ENCODE data around the gene WDR54.

WDR54 gene

GRCh38 chr2:74407682-74408081 is 13.8 kb upstream of the WDR54 start:
- Histone ChIP-seq H3K4me1 (ENCODE audit: insufficient read depth, low read length) (no peaks in the 10 kb centered on the region), H3K9me3 (ENCODE audit: insufficient read depth, low read depth, low read length) (no peaks in the 10 kb centered on the region), H3K36me3 (ENCODE audit: insufficient read depth, low read depth, low read length) (no peaks in the 10 kb centered on the region), H3K27me3 (ENCODE audit: insufficient read depth, low read length) (peaks cover 17% of the 10 kb centered on the region), H3K9ac (ENCODE audit: low read depth, low read length) (no peak overlapping the region), H3K27ac (ENCODE audit: low read length) (no peak overlapping the region), H3K4me3 (ENCODE audit: low read length) (no peak overlapping the region)

- no peak overlapping the region for H3K27ac ChIP-seq (ENCODE audit: low read length)
These were observed 8.4 kb upstream of the WDR54 start for GRCh38 chr2:74413001-74413698.

GRCh38 chr2:74414441-74414840 is 7.1 kb upstream of the WDR54 start:
- no peak overlapping the region for H3K27ac ChIP-seq (ENCODE audit: low read length)
- H3K36me3 ChIP-seq (ENCODE audit: insufficient read depth, low read depth, low read length): no peaks in the 10 kb centered on the region
- H3K27me3 ChIP-seq (ENCODE audit: insufficient read depth, low read length): no peaks in the 10 kb centered on the region
- H3K4me1 ChIP-seq (ENCODE audit: insufficient read depth, low read length): no peaks in the 10 kb centered on the region
- no peak overlapping the region for H3K4me3 ChIP-seq (ENCODE audit: low read length)
- no peak overlapping the region for H3K9ac ChIP-seq (ENCODE audit: low read depth, low read length)
- no peaks in the 10 kb centered on the region for H3K9me3 ChIP-seq (ENCODE audit: insufficient read depth, low read depth, low read length)

More at GRCh38 chr2:74413001-74413698, 8.4 kb upstream of the WDR54 start:
- Histone ChIP-seq H3K4me3 (ENCODE audit: low read length) (no peak overlapping the region), H3K27me3 (ENCODE audit: insufficient read depth, low read length) (peaks cover 9% of the 10 kb centered on the region), H3K9me3 (ENCODE audit: insufficient read depth, low read depth, low read length) (no peaks in the 10 kb centered on the region), H3K9ac (ENCODE audit: low read depth, low read length) (no peak overlapping the region), H3K4me1 (ENCODE audit: insufficient read depth, low read length) (no peaks in the 10 kb centered on the region), H3K36me3 (ENCODE audit: insufficient read depth, low read depth, low read length) (no peaks in the 10 kb centered on the region)

- Histone ChIP-seq H3K4me3 (ENCODE audit: low read length) (no peak overlapping the region), H3K9me3 (ENCODE audit: insufficient read depth, low read depth, low read length) (no peaks in the 10 kb centered on the region), H3K36me3 (ENCODE audit: insufficient read depth, low read depth, low read length) (no peaks in the 10 kb centered on the region), H3K27me3 (ENCODE audit: insufficient read depth, low read length) (peaks cover 4% of the 10 kb centered on the region), H3K4me1 (ENCODE audit: insufficient read depth, low read length) (no peaks in the 10 kb centered on the region), H3K9ac (ENCODE audit: low read depth, low read length) (no peak overlapping the region), H3K27ac (ENCODE audit: low read length) (no peak overlapping the region)
These were observed 6.4 kb upstream of the WDR54 start for GRCh38 chr2:74414881-74415761.

- no peaks in the 10 kb centered on the region for H3K4me1 ChIP-seq (ENCODE audit: insufficient read depth, low read length)
- peaks cover 11% of the 10 kb centered on the region for H3K27me3 ChIP-seq (ENCODE audit: insufficient read depth, low read length)
- no peaks in the 10 kb centered on the region for H3K9me3 ChIP-seq (ENCODE audit: insufficient read depth, low read depth, low read length)
- no peak overlapping the region for H3K27ac ChIP-seq (ENCODE audit: low read length)
- no peaks in the 10 kb centered on the region for H3K36me3 ChIP-seq (ENCODE audit: insufficient read depth, low read depth, low read length)
- H3K9ac ChIP-seq (ENCODE audit: low read depth, low read length): no peak overlapping the region
- no peak overlapping the region for H3K4me3 ChIP-seq (ENCODE audit: low read length)
These were observed 5.7 kb upstream of the WDR54 start for GRCh38 chr2:74415762-74416395.

- Histone ChIP-seq H3K4me1 (ENCODE audit: insufficient read depth, low read length) (no peaks in the 10 kb centered on the region), H3K9ac (ENCODE audit: low read depth, low read length) (no peak overlapping the region), H3K36me3 (ENCODE audit: insufficient read depth, low read depth, low read length) (no peaks in the 10 kb centered on the region), H3K27ac (ENCODE audit: low read length) (no peak overlapping the region), H3K9me3 (ENCODE audit: insufficient read depth, low read depth, low read length) (no peaks in the 10 kb centered on the region), H3K27me3 (ENCODE audit: insufficient read depth, low read length) (peaks cover 14% of the 10 kb centered on the region), H3K4me3 (ENCODE audit: low read length) (no peak overlapping the region)
These were observed 4.8 kb upstream of the WDR54 start for GRCh38 chr2:74416778-74417177.

- Histone ChIP-seq H3K9ac (ENCODE audit: low read depth, low read length) (no peak overlapping the region), H3K4me3 (ENCODE audit: low read length) (no peak overlapping the region), H3K9me3 (ENCODE audit: insufficient read depth, low read depth, low read length) (no peaks in the 10 kb centered on the region), H3K27me3 (ENCODE audit: insufficient read depth, low read length) (peaks cover 16% of the 10 kb centered on the region), H3K4me1 (ENCODE audit: insufficient read depth, low read length) (no peaks in the 10 kb centered on the region), H3K36me3 (ENCODE audit: insufficient read depth, low read depth, low read length) (no peaks in the 10 kb centered on the region), H3K27ac (ENCODE audit: low read length) (no peak overlapping the region)
These were observed 4.3 kb upstream of the WDR54 start for GRCh38 chr2:74417197-74417596.

GRCh38 chr2:74417763-74418162 is 3.8 kb upstream of the WDR54 start:
- Histone ChIP-seq H3K27me3 (ENCODE audit: insufficient read depth, low read length) (peaks cover 19% of the 10 kb centered on the region), H3K9me3 (ENCODE audit: insufficient read depth, low read depth, low read length) (no peaks in the 10 kb centered on the region), H3K27ac (ENCODE audit: low read length) (no peak overlapping the region), H3K9ac (ENCODE audit: low read depth, low read length) (no peak overlapping the region), H3K4me3 (ENCODE audit: low read length) (no peak overlapping the region), H3K4me1 (ENCODE audit: insufficient read depth, low read length) (no peaks in the 10 kb centered on the region), H3K36me3 (ENCODE audit: insufficient read depth, low read depth, low read length) (no peaks in the 10 kb centered on the region)

GRCh38 chr2:74418312-74418711 is 3.2 kb upstream of the WDR54 start:
- Histone ChIP-seq H3K4me1 (ENCODE audit: insufficient read depth, low read length) (no peaks in the 10 kb centered on the region), H3K4me3 (ENCODE audit: low read length) (no peak overlapping the region), H3K36me3 (ENCODE audit: insufficient read depth, low read depth, low read length) (no peaks in the 10 kb centered on the region), H3K9me3 (ENCODE audit: insufficient read depth, low read depth, low read length) (no peaks in the 10 kb centered on the region), H3K27me3 (ENCODE audit: insufficient read depth, low read length) (peaks cover 25% of the 10 kb centered on the region), H3K9ac (ENCODE audit: low read depth, low read length) (no peak overlapping the region), H3K27ac (ENCODE audit: low read length) (no peak overlapping the region)

- Histone ChIP-seq H3K9me3 (ENCODE audit: insufficient read depth, low read depth, low read length) (no peaks in the 10 kb centered on the region), H3K4me1 (ENCODE audit: insufficient read depth, low read length) (no peaks in the 10 kb centered on the region), H3K27me3 (ENCODE audit: insufficient read depth, low read length) (peaks cover 31% of the 10 kb centered on the region), H3K9ac (ENCODE audit: low read depth, low read length) (no peak overlapping the region), H3K27ac (ENCODE audit: low read length) (no peak overlapping the region), H3K36me3 (ENCODE audit: insufficient read depth, low read depth, low read length) (no peaks in the 10 kb centered on the region), H3K4me3 (ENCODE audit: low read length) (no peak overlapping the region)
These were observed 2.2 kb upstream of the WDR54 start for GRCh38 chr2:74419345-74419744.

- no peak overlapping the region for H3K4me3 ChIP-seq (ENCODE audit: low read length)
- no peak overlapping the region for H3K9ac ChIP-seq (ENCODE audit: low read depth, low read length)
- peaks cover 31% of the 10 kb centered on the region for H3K27me3 ChIP-seq (ENCODE audit: insufficient read depth, low read length)
- no peak overlapping the region for H3K27ac ChIP-seq (ENCODE audit: low read length)
- no peaks in the 10 kb centered on the region for H3K9me3 ChIP-seq (ENCODE audit: insufficient read depth, low read depth, low read length)
- no peaks in the 10 kb centered on the region for H3K4me1 ChIP-seq (ENCODE audit: insufficient read depth, low read length)
- peaks cover 4% of the 10 kb centered on the region for H3K36me3 ChIP-seq (ENCODE audit: insufficient read depth, low read depth, low read length)
These were observed 1.5 kb upstream of the WDR54 start for GRCh38 chr2:74420006-74420405.
